SU-DHL-6 (cell line): ENCODE measurements around the gene MOCS3.

Experiments used
- CTCF ChIP-seq: fragments of 200-600 bp; sonication (generic); IDR thresholded peaks from one replicate; pipeline ENCODE4 v1.5.1; 2017; ENCODE audit warnings: antibody characterized with exemption, mild to moderate bottlenecking, low read length, moderate library complexity; ENCODE audit not compliant: insufficient read depth, poor library complexity, severe bottlenecking
- EZH2phosphoT487 ChIP-seq: fragments of 200-600 bp; sonication (generic), shearing (Covaris generic); conservative IDR thresholded peaks from 2 replicates; pipeline ENCODE4 v1.6.1; 2018; ENCODE audit warnings: mild to moderate bottlenecking, antibody characterized with exemption, low read length, moderate library complexity, mixed read lengths

DNA sequence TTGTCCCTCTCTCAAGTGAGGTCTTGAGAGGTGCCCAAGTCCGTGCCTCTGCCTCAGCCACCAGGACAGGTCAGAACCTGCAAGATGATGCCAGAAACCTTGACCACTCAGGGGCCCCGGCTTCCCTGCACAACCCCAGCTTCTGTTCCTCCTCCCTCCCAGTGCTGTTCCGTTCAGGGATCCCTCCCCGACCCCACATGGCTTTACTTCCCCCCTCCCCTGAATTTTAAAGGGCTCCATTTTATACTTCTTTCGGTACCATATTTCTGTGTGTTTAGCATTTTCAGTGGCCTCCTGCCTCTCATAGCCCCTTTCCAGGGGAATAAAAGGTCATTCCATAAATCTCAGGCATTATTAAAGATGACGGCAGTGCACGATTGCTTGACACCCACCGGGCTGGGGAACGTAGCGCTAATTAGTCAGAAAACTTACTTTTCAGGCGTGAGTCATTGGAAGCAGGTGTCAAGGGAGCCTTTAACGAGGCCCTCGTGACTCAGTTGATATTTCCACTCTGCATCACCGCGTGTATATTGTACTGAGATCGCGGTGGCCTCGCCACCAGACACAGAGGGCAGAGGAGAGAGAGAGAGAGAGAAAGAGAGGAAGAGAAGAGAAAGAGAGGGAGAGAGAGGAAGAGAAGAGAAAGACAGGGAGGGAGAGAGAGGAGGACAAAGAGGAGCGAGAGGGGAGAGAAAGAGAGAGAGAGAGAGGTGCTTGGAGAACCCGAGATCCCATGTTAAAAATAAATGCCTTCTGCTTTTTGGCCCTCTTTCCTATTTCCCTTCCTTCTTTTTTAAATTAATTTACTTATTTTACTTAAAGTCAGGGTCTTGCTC is 43.0 kb downstream of the MOCS3 start:
- TF ChIP-seq CTCF (no peak), EZH2phosphoT487 (no peak)
